ENCODE results near the gene PGGT1B.
A peak's percentile ranks its signal among the peaks of the same experiment; 100 is the strongest.

Gene PGGT1B

DNA sequence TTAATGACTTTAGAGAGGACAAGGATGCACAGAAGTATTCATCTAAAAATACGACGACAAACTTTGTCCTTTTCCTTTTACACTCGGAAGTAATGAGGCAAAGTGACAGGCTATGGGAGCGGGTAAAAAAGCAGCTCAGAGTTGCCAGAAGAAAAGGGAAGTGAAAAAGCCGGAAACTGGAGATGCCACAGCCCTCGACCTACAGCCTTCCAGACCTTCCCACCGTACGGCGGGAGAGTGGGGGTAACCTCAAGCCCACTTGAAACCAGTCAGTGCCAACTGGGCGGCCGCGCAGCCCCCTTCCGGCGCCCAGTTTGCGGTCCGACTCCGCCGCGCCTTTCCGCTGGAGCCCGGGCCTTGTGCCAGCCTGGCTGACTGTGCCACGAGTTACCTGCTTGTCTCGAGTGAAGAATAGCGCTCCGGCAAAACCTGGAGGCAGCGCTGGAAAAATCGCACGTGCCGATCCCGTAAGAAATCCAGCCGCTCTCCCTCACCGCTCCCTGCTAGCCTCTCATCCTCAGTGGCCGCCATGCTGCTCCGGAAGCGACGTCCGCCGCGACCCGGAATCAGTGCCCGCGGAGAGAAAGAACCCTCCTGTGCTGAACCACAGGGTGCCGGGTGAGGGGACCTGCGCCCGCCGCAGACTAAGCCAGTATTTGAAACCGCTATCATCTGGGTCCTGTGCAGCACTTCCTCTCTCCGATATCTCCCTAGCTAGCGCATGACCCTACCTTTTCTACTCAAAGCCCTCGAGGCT, at the start of gene PGGT1B:
TSS of gene PGGT1B (minus strand) at position 557 of the 757 bp plus-strand sequence. CDS start at position 531, 26 bp downstream.
- DNase-seq (ENCODE audit: low read depth, low spot score), result peak; percentile 44

DNA sequence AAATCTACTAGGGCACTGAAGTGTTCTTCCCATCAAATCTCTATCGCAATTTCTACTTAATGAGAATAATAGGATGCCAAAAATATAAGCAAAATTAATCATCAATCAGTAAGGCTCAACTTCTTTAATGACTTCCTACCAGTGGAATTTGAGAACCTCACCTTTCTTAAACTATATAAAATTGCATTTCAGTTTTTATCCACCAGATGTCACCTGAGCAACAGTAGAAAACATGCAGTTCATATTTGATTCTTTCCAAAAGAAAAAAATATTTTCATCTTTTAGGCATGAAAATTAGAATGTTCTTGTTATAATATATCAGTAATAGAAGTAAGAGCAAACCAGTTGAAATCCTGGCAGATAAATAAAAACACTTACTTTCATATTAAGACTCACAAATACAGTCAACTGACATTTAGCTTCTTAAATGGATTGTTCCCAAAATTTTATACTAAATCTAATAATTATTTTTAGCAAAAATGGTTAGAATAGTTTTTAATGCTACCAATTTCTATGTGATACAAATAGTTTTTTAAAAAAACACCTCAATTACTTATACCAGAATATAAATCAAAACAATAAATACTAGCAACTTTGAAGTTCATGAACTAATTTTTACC, 47.2 kb upstream of the PGGT1B start:
- no peak for DNase-seq (ENCODE audit: low read depth, low spot score)

DNA sequence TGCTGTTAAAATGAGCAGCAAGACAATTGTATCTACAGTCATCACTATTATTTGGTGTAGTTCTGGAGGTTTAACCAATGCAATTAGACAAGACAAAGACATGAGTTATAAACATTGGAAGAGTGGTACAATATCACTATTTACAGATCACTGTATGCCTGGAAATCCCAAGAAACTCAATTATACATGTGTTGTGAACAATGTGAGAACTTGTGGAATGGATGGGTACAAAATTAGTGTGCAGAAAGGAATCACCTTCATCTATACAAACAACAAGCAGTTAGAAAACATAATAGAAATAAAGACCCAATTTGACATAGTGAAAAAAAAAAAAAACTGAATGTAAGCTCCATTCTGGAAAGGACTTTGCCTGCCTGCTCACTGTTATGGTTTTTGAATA, 46.1 kb upstream of the PGGT1B start:
- DNase-seq (ENCODE audit: low read depth, low spot score), result no peak

DNA sequence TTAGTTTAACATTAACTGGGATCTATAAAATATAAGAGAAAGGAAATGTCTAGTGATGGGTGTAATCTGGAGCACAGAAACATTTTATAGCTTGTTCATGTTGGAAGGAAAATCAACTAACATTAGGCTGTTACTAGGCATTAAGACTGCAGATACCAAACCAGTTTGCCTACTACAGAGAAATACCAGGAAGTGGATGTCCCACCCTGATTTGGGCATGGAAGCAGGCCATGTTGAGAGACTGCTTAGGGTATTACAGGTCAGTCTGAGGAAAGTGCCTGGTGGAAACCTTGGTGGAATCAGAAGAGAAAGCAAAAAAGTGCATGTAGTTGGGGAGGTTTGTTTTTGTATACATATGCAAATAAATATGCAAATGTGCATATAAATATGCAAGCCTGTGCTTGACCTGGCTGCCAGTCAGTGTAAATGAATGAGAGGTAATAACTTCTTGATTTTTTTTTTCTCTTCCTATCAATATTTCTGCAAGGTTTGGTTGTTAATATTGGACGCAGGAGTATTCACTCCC, 43.4 kb upstream of the PGGT1B start:
- DNase-seq (ENCODE audit: low read depth, low spot score), result no peak

DNA sequence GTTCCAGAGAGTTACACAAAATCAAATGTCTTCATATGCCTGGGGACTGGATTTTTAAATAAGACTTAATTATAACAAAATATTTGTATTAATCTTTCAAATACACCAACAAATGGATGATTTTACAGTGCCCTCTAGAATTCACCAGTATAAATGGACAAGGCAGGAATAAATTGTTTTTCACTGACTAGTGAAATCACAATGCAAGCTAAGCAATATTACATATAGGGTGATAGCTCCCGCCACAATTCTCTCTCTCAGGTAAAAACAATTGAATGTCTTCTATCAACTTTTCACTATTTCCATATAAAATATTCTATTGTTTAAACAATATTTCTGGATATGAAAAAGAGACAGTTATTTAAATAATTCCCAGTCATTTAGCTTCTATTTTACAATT, 41.8 kb upstream of the PGGT1B start:
- no peak for DNase-seq (ENCODE audit: low read depth, low spot score)

DNA sequence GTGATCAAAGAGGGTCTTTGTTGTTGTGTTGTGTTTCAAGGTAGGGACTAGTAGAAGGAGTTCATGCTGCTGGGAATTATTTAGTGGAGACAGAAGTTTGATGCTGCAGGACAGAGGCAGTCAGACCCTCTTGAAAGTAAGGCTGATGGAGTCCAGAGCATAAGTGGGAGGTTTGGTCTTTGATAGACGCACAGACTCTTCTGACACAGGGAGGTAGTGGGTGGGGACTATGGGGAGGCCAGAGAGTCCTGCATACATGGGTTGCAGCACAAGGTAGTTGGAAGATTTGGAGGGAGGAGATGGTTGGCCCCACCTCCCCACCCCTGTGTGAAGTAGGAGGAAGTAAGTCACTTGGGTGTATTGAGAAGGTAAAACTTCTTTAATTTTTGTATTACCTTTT, 36.1 kb upstream of the PGGT1B start:
- no peak for DNase-seq (ENCODE audit: low read depth, low spot score)

DNA sequence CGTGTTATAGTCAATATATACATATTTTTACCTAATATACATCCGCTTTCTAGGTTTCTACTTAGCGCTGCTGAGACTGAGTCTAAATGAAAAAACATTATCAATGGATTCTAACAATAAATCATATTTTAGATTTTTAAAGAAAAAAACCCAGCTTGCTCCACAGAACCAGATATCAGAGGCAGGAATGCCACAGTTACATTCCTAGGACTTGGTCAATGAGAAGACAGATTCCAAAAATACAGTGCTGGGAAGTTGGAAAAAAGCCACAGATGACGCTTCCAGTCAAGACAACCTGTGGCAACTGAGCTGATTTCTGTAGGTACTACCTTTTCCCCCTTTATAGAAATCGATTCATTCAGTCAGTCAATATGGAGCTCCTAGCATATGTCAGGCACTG, 34.4 kb upstream of the PGGT1B start:
- no peak for DNase-seq (ENCODE audit: low read depth, low spot score)

DNA sequence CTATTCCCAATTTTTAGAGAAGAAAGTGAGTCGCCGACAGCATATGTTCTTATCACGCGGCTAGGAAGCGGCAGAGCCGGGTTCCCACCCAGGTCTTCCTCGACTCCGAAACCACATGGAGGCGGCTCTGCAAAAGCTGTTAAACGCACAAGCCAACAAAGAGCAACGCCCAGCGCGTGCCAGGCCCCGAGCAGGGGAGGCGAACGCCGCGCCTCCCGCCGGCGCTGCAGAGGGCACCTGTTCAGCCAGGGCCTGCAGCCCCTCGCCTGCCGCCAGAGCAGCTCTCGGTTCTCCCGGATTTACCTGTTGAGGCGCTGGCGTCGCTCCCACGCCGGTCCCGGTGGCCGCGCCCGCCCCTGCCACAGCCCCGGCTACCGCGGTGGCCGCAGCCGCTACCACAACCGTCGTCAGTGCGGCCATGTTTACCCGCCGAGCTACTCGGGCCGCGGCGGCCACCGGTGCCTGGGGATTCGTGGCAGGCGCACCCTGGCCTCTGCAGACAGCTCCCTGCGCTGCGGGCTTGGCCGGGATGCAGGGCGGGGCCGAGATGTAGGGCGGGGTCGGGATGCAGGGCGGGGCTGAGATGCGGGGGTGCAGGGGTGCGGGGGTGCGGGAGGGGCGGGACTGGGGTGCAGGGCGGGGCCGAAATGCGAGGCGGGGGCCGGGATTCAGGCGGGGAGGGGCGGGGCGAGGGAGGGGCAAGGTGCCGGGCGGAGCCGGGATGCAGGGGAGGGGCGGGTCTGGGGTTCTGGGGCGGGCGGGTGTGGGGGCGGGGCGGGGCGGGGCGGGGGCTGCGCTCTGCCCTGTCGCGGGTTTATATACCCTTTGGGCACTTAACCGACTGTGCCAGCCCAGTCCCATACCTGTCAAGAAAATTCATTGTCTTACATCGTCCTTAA, 33.7 kb upstream of the PGGT1B start, which contains the start of gene CCDC112:
TSS of gene CCDC112 (minus strand) at position 531 of the 899 bp plus-strand sequence. CDS start at position 420, 111 bp downstream.
- DNase-seq (ENCODE audit: low read depth, low spot score), result peak; percentile 49

DNA sequence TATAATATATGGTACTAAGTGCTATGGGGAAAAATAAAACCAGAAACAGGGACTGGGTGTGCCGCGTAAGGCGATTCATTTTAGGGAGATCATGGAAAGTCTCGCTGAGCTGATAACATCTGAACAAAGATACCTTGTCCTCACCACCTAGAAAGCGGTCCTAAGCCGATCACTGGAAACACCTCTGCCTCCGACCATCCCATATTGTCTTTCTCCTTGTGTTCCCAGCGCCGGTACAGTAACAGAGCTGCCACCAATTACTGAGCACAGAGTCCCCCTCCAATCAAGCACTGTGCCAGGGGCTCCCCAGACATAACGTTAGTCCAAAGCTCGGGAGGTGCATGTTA, 33.1 kb upstream of the PGGT1B start:
- DNase-seq (ENCODE audit: low read depth, low spot score), result no peak

DNA sequence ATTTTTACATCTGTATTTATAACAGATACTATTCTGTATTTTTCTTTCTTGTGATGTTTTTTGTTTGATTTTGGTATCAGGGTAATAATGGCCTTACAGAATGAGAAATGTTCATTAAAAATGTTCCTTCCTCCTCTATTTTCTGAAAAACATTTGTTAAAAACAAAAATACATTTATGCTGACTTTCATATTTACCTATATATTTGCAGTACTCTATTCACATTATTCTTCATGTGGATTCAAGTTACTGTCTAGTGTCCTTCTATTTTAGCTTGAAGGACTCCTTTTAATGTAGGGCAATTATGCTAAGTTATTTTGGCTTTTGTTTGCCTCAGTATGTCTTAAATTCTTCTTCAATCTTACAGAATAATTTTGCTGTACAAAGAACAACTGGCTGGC, 28.7 kb upstream of the PGGT1B start:
- no peak for DNase-seq (ENCODE audit: low read depth, low spot score)

DNA sequence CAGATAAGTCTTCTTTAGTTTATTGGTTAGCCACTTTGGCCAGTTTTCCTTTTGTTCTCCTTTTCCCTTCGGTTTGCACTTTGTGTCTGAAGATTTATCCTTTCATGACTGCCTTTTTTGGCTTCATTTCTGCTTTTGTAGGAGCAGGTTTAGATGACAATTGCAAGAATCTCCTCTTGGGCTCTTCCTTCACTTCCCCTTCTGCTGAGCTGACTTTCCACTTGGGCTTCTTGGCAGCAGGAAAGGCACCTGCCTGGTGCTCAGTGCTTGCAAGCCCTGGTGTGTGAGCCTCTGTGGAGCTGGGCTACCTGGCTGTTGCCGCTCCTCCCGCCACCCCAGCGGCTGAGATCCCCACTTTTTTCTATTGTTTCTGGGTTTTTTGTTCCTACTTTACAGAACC, 26.4 kb upstream of the PGGT1B start:
- DNase-seq (ENCODE audit: low read depth, low spot score), result no peak

DNA sequence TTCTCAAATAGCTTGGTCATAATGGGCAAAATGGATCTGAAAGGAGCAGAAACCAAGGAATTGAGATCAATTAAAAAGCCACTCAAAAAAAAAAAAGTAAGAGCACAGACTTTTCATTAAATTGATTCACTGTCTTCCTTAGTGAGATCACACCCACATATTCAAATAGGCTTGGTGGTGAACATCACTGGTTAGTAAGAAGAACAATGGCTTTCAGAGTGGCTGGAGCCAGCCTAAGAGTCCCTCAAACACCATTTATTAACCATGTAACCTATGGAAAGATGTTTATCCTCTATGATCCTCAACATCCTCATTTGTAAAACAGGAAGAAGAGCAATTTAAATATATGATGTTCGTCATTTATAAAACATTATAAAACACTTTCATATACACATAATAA, 21.3 kb upstream of the PGGT1B start:
- no peak for DNase-seq (ENCODE audit: low read depth, low spot score)

DNA sequence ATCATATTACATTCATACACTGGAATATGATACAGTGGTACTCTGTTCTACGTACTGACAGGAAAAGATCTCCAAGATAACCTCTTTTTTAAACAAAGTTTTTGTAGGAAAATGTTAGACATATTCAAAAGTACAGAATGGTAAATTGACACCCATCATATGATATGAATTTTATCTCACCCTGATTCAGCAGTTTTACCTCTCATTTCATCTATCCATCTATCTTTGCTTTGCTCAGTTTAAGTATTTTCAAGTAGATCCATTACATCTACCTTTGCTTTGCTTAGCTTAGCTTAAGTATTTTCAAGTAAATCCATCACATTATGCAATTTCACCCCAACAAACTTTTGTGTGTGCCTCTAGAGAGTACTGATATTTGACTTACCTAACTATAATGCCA, 19.5 kb upstream of the PGGT1B start:
- DNase-seq (ENCODE audit: low read depth, low spot score), result no peak

DNA sequence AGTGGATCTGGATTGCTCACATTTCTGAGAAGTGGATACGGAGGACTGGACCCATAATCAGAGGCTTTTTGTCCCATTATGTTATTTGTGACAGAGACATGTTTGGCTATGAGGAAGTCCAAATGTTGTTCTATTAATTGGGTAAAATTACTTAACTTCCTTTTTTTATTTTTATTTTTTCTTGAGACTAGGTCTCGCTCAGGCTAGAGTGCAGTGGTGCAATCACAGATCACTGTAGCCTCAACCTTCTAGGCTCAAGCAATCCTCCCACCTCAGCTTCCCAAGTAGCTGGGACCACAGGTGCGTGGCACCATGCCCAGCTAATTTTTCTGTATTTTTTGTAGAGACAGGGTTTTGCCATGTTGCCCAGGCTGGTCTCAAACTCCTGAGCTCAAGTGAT, 11.9 kb upstream of the PGGT1B start:
- no peak for DNase-seq (ENCODE audit: low read depth, low spot score)

DNA sequence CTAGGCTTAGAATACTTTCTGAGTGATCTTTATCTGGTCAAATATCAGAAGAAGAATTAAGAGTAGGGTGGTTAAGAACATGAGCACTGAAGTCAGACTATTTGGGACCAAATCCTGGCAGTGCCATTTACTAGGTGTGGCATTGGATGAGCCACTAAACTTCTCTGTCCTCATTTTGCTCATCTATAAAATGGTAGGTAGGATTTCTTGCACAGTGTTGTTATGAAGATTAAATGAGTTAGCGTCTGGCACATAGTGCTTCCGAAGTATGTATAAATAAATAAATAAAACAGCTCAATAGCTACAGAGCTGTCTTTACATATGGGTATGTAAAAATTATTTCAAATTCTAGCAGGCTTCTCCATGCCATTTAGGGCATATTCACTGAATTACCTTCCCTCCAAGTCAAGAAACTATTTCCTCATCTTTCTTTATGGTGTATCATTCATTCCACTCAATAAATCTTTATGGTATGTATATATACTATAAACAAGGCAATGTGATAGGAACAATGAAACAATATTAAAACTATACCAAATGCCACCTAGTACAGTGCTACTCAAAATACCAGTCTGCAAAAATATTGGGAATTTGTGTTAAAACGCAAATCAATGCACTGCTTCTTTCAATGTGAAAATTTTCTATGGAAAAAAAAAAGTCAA, 9.8 kb upstream of the PGGT1B start:
- no peak for DNase-seq (ENCODE audit: low read depth, low spot score)

DNA sequence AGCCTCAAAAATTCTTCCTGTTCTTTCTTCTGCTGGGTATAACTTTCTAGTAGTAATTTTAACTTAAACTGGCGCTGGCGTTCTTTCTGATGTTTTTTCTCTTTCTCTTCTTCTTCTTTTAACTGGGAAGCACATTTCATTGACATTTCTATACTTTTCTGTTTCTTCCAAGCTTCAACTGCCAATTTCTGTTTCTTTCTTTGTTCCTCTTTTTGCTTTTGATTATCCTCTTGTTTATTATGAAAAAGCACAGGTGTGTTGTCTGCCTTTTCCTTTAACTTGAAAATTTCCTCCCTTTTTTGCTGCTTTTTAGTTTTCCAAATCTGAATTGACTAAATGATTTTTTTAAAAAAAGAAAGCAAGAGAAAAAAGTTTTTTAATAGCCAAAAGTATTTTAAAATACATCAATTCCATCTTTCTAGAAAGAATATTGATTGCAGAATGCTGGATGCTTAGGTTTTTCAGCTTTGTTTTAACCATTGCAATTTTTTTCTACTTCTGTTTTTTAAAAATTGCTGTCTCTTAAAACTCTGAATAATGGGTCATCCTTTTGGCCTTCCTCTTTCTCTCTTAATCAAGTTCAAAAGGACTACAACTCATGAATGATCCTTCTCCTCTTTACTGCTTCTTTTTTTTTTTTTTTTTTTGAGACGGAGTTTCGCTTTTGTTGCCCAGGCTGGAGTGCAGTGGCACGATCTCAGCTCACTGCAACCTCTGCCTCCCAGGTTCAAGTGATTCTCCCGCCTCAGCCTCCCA, 8.8 kb upstream of the PGGT1B start:
- DNase-seq (ENCODE audit: low read depth, low spot score), result no peak

DNA sequence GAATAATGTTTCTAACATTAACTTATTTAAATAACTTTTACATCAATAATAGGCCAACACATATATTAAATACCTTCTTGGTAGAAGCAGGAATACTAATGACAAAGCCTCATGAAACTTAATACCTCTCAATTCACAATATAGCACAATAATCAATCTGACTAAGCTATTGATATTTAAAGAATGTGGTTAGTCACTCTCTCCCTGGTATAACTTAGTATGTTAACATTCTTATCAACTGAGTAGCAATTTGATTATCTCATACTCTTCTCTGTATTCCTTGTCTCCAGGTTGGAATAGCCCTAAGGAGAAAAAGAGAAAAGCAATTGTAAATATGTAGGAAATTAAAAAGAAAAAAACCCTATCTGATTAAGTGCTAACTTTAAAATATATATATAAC, 4.9 kb upstream of the PGGT1B start:
- no peak for DNase-seq (ENCODE audit: low read depth, low spot score)

DNA sequence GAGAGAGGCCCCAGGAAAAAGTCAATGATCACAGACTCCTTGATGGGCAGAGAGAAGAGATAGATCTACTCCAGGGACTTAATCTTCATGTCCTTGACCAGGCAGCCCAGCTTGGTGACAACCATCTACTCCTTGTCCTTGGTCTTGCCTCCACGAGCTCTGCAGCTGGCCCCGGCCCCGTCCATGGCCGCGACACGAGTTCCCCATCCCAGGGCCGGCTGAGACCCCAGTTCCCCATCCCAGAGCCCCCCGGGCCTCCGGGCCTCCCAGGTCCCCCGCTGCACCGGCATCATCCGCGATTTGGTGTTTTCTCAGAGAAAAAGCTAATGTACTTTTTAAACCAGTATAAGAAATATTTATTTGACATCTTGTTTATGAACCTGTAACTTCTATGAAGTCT, 2.5 kb upstream of the PGGT1B start:
- no peak for DNase-seq (ENCODE audit: low read depth, low spot score)

DNA sequence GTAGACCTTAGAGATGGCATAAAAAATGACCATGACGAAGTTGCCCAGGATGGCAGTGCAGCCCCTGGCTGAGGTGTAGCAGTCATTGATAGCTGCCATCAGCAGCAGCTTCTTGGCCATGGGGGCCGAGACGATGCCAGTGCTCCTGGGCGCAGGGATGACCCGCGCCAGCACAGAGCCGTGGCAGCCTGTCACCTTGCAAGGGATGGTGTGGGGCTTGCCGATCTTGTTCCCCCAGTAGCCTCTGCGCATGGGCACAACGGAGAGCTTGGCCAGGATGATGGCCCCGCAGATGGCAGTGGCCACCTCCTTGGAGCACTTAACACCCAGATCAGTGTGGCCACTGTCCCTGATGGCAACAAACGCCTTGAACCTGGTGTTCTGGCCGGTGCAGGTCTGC, 2.1 kb upstream of the PGGT1B start:
- no peak for DNase-seq (ENCODE audit: low read depth, low spot score)

DNA sequence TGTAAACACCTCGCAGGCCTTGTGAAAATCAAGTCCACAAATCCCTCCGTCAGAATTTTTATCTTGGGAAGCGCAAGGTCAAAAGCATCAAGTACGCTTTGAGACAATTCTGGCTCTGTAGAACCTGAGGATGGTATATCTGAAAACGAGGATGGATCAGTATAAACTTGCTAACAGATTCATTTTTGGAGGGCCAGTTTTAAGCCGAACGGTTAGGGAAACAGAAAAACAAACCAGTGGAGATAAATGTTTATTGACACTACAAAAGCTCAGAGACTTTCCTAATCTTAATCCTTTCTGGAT, 352 bp upstream of the PGGT1B start:
- DNase-seq (ENCODE audit: low read depth, low spot score), result no peak

DNA sequence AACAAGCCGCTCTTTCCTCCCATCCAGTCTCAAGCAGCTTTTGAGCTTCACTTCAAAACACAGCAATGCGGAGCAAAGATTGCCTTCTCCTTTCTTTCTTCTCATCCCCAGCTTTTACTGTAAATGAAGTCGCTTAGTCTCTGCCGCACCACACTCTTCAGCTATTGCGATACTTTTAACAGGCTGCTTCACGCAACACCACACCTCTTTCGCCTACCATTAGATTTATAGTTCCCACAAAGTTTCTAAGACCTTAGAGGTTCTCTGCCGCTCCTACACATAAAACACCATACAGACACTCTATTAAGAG, 711 bp downstream of the PGGT1B start:
- DNase-seq (ENCODE audit: low read depth, low spot score), result no peak
